ENCODE results near the gene ELK1. TPM values are rescaled to one million over a fixed set of nuclear protein-coding genes. Genes with fewer than 3 reads are reported as not detected.

The ELK1 gene
- total and polyA plus RNA-seq, 11 donors: 9.9 to 67.2 (median 29.7) TPM

DNA sequence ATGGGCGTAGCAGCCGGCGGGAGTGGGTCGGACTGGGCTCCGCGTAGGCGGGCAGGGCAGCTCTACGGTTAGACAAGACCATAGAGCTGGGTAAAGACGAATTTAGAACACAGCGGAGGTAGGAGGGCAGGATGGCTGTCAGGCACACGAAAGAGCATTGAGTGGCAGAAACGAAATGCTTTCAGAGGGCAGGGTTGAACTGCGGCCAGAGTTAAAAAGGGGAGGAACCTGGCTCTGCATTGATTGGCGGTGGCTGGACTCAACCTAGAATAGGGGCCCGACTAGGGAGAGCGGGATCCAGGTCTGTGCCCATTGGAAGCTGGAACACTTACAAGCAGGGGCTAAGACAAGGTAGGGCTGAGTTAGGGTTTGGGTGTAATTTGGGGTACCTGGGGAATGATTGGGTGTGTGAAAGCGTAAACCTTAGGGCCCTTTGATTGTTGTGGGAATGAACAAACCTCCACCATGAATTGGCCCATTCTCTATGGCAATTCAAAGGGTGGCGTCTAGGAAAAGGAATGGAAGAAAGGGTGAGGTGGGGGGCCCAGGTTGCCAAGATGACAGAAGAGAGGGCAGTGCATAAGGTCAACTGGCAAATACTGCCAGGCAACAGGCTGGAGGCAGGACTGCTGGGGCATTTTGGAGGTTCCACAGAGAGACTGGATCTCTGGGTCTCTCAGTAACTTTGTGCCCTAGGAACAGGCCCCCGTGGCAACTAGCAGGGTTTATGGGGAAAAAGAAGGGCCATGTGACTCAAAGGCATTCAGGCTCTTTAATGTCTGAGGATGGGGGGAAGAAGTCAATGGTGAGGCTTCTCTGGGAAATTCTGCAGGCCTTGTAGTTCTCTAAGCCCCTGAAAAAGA, 911 bp upstream of the ELK1 start:
- 12 to 61% (median 32%) methylated on average over 19 of the region's 19 CpGs for WGBS, 4 donors

DNA sequence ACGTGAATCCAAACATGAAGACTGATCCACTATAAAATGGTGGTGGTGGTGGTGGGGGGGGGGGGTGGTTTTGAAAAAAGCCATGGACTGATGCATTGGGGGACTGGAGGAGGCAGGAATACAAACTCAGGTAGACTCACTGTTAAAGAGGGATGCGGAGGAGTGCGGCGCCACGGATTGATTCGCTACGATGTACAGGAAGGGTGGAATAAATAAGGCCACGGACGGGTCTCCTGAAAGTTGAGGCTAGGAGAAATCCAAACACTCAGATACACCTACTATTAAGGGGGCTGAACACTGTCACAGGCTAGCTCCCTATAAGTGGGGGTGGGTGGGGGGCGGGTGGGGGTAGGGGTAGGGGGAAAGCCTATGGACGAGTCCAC, 591 bp downstream of the ELK1 start:
- WGBS, 4 donors: 1 to 37% (median 18%) methylated on average over 11 of the region's 11 CpGs
- peaks cover 0 to 23% (median 6%) of the 10 kb centered on the region in 9 donors for H3K36me3 ChIP-seq
- intact Hi-C loops (cut with DNase I): loop anchor here in 8 of 10 donors (5.0 to 10.0 kb wide), 9 partner anchors 65 to 457 kb away; partner anchors contain the start of genes UBA1 (in 5 of the 8), ARAF (in 2 of the 8), TIMP1 (in 1 of the 8) and ZNF81 (in 1 of the 8)
- DNase-seq (no peak), ATAC-seq (no peak)
- H3K4me3 ChIP-seq: peak overlapping the region; percentile 39 to 90 (median 70)
- peaks cover 0 to 17% (median 6%) of the 10 kb centered on the region in 12 donors for H3K4me1 ChIP-seq
- peaks cover 0 to 4% (median 0%) of the 10 kb centered on the region in 9 donors for H3K27me3 ChIP-seq
- peak overlapping the region in 11 of 12 donors; percentile 47 to 93 (median 82) for H3K27ac ChIP-seq
- TF ChIP-seq POLR2A (IDR thresholded peaks at IDR 0.05): no peak
- TF ChIP-seq, protein P1, sequence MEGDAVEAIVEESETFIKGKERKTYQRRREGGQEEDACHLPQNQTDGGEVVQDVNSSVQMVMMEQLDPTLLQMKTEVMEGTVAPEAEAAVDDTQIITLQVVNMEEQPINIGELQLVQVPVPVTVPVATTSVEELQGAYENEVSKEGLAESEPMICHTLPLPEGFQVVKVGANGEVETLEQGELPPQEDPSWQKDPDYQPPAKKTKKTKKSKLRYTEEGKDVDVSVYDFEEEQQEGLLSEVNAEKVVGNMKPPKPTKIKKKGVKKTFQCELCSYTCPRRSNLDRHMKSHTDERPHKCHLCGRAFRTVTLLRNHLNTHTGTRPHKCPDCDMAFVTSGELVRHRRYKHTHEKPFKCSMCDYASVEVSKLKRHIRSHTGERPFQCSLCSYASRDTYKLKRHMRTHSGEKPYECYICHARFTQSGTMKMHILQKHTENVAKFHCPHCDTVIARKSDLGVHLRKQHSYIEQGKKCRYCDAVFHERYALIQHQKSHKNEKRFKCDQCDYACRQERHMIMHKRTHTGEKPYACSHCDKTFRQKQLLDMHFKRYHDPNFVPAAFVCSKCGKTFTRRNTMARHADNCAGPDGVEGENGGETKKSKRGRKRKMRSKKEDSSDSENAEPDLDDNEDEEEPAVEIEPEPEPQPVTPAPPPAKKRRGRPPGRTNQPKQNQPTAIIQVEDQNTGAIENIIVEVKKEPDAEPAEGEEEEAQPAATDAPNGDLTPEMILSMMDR (IDR thresholded peaks at IDR 0.05): no peak
- no peaks in the 10 kb centered on the region for H3K9me3 ChIP-seq

More for the DNA sequence above, 911 bp upstream of the ELK1 start:
- Histone ChIP-seq H3K36me3 (peaks cover 0 to 36% (median 19%) of the 10 kb centered on the region in 9 donors), H3K27ac (peak overlapping the region; percentile 26 to 93 (median 74)), H3K4me3 (peak overlapping the region in 10 of 12 donors; percentile 22 to 90 (median 67)), H3K27me3 (peaks cover 0 to 4% (median 0%) of the 10 kb centered on the region in 9 donors), H3K9me3 (no peaks in the 10 kb centered on the region), H3K4me1 (peaks cover 0 to 17% (median 6%) of the 10 kb centered on the region in 12 donors)
- TF ChIP-seq, protein P1 (IDR thresholded peaks at IDR 0.05): no peak
- peak in 1 of 2 donors; percentile 52 for TF ChIP-seq POLR2A (IDR thresholded peaks at IDR 0.05)
- intact Hi-C loops (cut with DNase I): loop anchor here in 6 of 10 donors (5.0 to 10.0 kb wide), 4 partner anchors 184 to 459 kb away; partner anchors contain the start of genes UBA1 (in 3 of the 6) and ZNF81 (in 1 of the 6)
- ATAC-seq (peak in 1 of 4 donors; percentile 14), DNase-seq (no peak)

DNA sequence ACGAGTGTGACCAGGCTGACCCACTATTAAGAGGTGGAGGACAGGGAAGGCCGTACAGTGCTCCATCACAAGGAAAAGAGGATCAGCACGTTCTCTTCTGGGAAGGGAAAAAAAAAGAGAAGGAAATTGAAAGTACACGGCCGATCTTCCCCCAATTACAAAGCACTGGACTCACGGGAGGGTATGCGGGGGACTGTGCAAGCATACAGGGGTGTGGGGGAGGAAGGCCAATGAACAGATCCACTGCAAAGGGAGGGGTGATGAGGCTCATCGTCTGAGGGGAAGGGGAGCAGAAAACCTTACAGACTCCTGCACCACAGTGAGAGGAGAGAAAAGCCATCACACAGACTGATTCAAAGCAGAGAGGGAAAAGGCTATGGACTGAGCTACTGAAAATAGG, 1.1 kb downstream of the ELK1 start:
- 31 to 50% (median 40%) methylated on average over 8 of the region's 8 CpGs for WGBS, 4 donors
- peak overlapping the region in 10 of 12 donors; percentile 57 to 90 (median 73) for H3K4me3 ChIP-seq
- H3K9me3 ChIP-seq: no peaks in the 10 kb centered on the region
- H3K27ac ChIP-seq: peak overlapping the region in 1 of 12 donors; percentile 83
- peaks cover 0 to 20% (median 6%) of the 10 kb centered on the region in 12 donors for H3K4me1 ChIP-seq
- intact Hi-C loops (cut with DNase I): loop anchor here in 7 of 10 donors (5.0 to 10.0 kb wide), 7 partner anchors 64 to 454 kb away; partner anchors contain the start of genes ARAF (in 2 of the 7), UBA1 (in 2 of the 7) and TIMP1 (in 1 of the 7)
- no peak for DNase-seq
- no peak for ATAC-seq
- TF ChIP-seq POLR2A (IDR thresholded peaks at IDR 0.05): no peak
- TF ChIP-seq, protein P1 (IDR thresholded peaks at IDR 0.05): no peak
- peaks cover 0 to 4% (median 0%) of the 10 kb centered on the region in 9 donors for H3K27me3 ChIP-seq
- peaks cover 0 to 20% (median 6%) of the 10 kb centered on the region in 9 donors for H3K36me3 ChIP-seq
